HG02884 (cell line): ENCODE data around the gene YIF1A.
A peak's percentile ranks its signal among the peaks of the same experiment; 100 is the strongest.
"Not testable (repeated sequence)": the region's sequence is repeated elsewhere in the genome, so short reads cannot be mapped to it uniquely, and the experiment has no call there.

Experiments used
- ATAC-seq: cut with Tn5 transposase; IDR thresholded peaks from one replicate; pipeline ENCODE4 v1.9.1; 2021; ENCODE audit warnings: mild to moderate bottlenecking, moderate library complexity; ENCODE audit not compliant: unreplicated experiment

The YIF1A gene

DNA sequence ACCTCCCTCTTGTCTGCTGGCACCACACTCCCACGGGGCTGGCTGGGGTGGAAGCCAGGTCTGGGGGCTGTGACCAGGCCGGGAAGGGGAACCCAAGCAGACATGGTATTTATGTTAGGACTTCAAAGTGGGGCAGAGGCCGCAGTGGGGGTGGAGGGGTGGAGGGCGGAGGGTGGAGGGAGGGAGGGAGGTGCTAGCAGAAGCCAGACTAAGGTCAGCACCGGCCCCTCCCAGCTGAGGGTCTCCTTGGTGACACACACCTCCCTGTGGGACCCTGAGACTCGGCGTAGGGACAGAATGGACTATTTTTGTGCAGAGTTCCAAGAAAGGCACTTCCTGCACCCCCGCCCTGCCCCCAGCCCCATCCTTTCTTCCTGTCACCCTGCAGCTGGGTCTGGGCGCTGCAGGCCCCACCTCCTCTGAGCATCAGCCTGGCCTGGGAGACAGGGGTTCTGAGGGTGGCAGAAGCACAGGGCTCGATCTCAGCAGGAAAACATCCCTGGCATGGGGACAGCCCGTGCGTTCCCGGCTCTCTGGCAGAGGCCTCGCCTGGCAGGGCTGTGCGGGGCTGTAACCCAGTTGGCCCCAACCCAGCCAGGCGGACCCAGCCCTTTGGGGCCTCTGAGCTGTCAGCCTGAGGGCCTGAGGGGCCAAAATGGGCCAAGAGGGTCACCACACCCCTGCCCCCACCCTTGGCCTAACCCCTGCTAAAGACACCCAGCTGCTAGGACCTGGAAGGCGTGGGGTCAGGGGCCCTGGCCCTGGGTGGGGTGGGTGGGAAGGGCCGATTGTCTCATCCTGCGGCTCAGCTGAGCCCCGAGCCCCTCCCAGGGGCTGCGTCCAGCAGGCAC is 37.5 kb upstream of the YIF1A start:
- ATAC-seq, result no peak

DNA sequence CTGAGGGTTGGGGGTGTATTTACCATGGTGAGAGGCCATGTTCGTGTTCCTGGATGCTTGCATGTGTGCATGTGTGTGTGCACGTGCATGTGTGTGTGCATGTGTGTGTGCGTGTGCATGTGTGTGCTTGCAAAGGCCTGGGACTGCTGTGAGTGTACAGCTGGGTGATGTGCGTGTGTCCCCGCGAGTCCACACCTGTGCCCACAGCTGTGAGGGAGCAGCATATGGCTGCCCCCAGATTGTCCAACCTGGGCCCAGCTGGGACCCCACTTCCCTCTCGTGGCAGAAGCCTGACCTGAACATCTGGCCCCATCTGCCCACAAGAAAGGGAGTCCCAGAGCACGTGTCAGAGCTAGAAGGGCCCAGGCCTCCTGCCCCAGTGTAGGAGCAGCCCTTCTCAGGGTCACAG is 36.3 kb upstream of the YIF1A start:
- no peak for ATAC-seq

DNA sequence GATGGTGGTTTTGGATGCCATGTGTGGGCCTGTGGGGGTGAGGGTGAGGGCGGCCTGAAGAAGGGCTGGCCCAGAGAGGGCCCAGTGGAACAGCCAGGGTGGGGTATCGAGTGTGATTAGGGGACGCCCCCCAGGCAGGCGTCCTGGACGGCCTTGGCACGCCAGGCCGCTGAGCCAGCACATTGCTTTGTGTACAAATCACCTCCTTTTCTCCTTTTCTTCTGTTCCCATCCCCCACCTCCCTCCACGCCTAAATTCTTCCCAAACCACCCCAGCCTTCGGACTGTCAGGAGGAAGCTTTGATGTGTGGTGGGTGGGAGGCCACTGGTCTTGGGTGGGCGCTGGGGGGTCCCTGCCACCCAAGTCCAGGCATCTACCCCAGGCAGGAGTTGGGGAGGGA is 35.7 kb upstream of the YIF1A start:
- no peak for ATAC-seq

DNA sequence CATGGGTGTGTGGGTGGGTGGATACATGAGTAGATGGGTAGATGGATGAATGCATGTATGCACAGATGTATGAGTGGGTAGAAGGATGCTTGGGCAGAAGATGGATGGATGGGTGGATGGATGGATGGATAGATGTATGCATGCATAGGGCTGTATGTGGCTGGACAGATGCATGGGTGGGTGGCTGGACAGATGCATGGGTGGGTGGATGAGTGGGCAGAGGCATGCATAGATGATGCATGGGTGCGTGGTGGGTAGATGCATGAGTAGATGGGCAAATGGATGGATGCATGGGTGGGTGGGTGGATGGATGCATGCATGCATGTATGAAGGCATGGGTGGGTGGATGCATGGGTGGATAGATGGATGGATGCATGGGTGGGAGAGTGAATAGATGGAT is 34.7 kb upstream of the YIF1A start:
- no peak for ATAC-seq

DNA sequence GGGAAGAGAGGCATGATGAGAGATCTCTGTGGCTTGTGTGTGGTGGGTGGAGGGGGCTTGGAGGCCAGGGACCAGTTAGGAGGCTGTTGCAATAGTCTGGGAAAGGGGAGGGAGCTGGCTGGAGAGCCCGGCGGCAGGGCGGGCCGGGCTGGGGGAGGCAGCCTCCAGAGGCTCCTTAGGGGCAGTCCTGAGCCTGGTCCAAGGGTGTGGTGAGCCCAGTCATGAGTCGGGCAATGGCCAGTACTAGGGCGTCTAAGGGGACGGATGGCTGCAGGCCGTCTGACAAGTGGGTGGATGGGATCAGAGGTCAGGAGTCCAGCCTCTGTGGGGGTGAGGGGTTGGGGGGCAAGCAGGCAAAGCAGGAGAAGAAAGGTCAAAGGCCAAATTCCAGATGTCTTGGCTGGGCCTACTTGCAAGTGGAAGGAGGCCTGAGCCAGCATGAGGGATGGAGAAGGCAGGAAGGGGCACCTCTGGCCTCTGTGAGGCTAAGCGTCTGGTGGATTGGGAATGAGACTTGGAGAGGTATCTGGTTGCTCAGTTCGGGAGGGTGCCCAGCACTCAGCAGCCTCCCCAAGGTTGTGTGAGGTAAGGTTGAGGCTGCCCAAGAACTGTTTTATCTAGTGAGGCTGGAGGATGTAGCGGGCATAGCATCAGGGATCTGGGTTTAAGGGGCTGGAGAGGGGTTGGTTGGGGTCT is 33.9 kb upstream of the YIF1A start:
- ATAC-seq, result no peak

- ATAC-seq, result no peak
Observed at GRCh38 chr11:66321606-66322005, 32.7 kb upstream of the YIF1A start.

- not testable (repeated sequence) for ATAC-seq
Observed at GRCh38 chr11:66320748-66321147, 31.8 kb upstream of the YIF1A start.

- not testable (repeated sequence) for ATAC-seq
Observed at GRCh38 chr11:66320289-66320688, 31.3 kb upstream of the YIF1A start.

- no peak for ATAC-seq
Observed at GRCh38 chr11:66318600-66318970, 29.6 kb upstream of the YIF1A start.

DNA sequence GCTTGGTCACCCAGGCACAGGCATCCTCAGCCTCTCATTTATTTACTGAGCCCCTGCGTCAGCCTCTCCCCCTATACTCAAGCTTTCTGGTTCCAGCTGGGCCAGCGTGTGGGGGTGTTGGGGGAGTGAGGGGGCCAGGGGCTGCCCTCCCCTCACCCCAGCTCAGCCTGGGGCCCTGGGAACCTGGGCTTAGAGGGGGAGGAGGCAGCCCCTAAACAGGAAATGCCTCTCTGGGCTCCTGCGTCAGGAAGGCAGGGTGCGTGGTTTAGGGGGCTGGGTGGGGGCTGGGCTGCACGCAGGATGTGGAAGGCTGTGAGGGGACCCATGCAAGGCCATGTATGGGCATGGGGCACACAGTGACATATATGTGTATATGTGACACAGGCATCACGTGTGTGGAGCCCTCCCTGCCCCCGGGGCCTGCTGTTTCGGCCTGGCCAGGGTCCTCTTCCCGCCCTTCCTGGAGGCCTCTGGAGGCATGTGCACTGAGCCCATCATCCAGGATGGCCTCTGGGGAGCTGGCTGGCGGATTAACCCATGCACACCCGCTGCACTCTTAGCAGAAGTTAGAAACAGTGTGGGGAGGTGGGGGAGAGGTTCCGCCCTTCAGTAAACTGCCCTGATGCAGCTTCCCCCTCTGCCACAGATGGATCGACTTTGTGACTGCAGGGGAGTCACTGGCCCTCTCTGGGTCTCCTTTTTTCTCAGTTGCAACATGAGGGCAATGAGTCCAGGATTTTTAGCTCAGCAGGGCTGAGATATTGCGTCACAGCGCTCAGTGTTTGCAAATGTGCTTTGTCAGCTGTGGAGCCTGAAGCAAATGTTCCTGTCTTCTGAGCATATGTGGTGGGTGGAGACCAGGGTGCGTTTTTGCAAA is 29.0 kb upstream of the YIF1A start:
- ATAC-seq, result no peak

- no peak for ATAC-seq
Observed at GRCh38 chr11:66317322-66317722, 28.4 kb upstream of the YIF1A start.

GRCh38 chr11:66316849-66317251 is 27.9 kb upstream of the YIF1A start, which contains the start of gene CD248:
Gene CD248 (minus strand): TSS chr11:66317044. CDS start chr11:66317027, 17 bp downstream.
- ATAC-seq, result no peak

- ATAC-seq, result no peak
Observed at GRCh38 chr11:66315921-66316811, 27.2 kb upstream of the YIF1A start.

DNA sequence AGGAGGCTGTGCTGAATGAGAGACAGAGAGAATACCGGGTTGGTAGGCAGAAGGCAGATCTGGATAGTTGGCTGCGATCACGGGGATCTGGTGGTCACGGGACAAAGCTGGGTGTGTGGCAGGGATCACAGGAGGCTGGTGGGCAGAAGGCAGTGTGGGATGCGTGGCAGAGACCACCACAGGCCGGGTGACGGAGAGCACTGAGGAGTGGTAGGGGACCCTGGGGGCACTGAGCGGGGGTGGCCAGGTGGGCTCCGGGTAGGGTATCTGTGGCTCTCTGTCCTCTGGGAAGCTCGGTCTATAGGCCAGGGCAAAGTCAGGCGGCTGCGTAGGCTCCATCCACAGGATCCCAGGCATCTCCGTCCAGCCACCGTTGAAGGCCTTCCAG is 26.5 kb upstream of the YIF1A start:
- ATAC-seq, result no peak

GRCh38 chr11:66314561-66315497 is 25.9 kb upstream of the YIF1A start:
- ATAC-seq, result no peak

GRCh38 chr11:66314186-66314501 is 25.2 kb upstream of the YIF1A start:
- ATAC-seq, result no peak

DNA sequence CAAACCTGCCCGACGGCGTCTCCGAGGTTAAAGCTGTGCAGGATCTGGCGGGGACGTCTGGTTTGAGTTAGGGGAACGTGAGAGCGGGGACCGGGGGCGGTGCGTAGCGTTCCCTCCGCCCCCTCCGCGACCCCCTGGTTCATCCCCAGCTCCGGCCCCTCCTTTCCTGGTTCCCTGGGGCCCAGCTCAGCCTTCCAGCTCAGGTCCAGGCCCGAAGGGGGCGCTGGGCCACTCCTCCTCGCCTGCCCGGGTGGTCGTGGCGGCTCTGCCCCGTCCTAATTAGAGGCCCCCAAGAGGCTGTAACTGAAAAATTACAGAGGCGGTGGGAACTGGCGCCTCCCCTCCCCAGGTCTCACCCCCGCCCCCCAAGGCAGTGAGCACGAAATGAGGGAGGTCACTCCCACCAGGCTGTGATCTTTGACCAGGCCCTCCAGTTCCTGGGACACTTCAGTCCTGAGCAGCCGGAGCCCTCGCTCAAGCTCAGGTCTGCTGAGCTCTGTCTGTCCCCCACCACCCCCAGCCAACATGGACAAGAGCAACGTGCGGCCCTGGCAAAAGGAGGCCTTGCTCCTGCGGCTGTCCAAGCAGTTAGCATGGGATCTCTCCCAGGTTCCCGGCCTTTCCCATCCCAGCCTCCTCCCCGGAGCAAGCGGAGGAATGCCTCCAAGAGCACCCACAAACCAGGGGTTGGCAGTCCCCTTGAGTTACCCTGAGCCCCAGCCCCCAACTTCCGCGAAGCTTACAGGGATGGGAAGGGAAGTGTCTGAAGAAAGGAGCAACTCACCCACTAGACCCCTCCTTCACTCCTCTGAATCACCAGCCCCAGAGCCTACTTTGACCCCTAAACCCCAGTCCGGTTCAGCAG is 24.6 kb upstream of the YIF1A start:
- ATAC-seq, result no peak

DNA sequence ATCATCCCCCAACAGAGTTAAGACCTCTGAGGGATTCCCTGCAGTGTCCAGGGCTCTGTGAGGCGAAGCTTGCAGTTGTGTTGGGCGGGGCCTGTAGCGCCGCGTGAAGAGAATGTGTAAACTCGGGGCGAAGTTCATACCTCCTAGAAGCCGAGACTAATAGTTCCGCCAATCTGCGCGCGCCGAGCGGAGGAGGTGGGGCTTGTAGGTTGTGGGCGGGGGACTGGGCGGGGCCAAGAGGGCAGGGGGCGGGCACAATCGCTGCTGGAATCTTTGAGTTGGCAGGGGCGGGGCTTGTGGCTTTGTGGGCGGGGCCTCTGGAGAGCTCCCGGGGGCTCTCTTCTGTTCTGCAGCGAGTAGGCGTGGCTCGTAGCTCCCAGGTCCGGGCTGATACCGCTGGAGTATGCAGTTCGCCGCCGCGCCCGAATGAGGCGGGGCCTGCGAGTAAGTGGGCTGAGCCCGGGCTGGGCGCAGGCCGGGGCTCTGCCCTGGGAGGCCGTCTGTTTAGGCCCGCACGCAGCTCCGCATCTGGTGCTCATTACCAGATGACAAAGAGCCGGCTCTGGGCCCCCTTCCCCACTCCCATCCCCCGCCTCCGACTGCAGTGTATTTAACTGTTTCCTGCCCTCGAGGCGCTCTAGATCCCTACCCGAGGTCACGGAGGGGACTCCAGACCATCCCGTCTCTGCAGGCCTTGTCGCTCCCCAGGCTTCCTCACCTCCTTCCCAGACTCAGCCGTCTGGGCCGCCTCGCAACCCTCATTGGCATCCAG is 23.8 kb upstream of the YIF1A start:
- ATAC-seq, result peak; percentile 70
